Measurements from ENCODE around the gene AOAH.
A peak's percentile ranks its signal among the peaks of the same experiment; 100 is the strongest.

AOAH gene

DNA sequence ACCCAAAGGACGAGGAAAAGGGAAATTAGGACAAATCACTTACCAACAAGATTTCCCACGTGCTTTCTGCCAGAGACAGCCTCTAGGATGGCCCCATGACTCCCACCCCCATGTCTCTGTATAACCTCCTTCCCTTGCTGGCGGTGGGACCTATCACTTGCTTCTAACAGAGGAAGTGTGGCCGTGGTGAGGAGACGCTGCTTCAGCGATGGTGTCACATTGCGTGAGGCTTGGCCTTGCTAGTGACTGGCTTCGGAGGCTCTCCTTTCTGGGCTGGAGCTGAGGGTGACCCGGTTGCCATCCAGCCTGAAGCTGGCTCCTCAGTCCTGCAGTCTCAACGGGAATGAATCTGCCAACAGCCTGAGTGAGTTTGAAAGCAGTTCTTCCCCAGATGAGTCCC, 210.9 kb downstream of the AOAH start:
- DNase-seq, result no peak
- no peak overlapping the region for H3K27ac ChIP-seq
- TF ChIP-seq CTCF (IDR thresholded peaks at IDR 0.05; ENCODE audit: low read depth, low read length), result no peak
- no peaks in the 10 kb centered on the region for H3K27me3 ChIP-seq (ENCODE audit: insufficient read depth, low read depth, severe bottlenecking)
- H3K36me3 ChIP-seq, result no peaks in the 10 kb centered on the region
- no peak overlapping the region for H3K4me3 ChIP-seq (ENCODE audit: low read depth, low read length)
- H3K9me3 ChIP-seq (ENCODE audit: severe bottlenecking), result no peaks in the 10 kb centered on the region

GRCh38 chr7:36512616-36513015, 211.7 kb downstream of the AOAH start:
- no peak for TF ChIP-seq CTCF (IDR thresholded peaks at IDR 0.05; ENCODE audit: low read depth, low read length)

GRCh38 chr7:36509962-36510361, 214.3 kb downstream of the AOAH start:
- Histone ChIP-seq H3K9me3 (ENCODE audit: severe bottlenecking) (no peaks in the 10 kb centered on the region), H3K27me3 (ENCODE audit: insufficient read depth, low read depth, severe bottlenecking) (no peaks in the 10 kb centered on the region), H3K27ac (no peak overlapping the region), H3K4me3 (ENCODE audit: low read depth, low read length) (no peak overlapping the region), H3K36me3 (no peaks in the 10 kb centered on the region)
- no peak for DNase-seq
- TF ChIP-seq CTCF (IDR thresholded peaks at IDR 0.05; ENCODE audit: low read depth, low read length), result no peak

More at GRCh38 chr7:36512616-36513015, 211.7 kb downstream of the AOAH start:
- DNase-seq, result no peak
- Histone ChIP-seq H3K27ac (no peak overlapping the region), H3K36me3 (no peaks in the 10 kb centered on the region), H3K4me3 (ENCODE audit: low read depth, low read length) (no peak overlapping the region), H3K9me3 (ENCODE audit: severe bottlenecking) (no peaks in the 10 kb centered on the region), H3K27me3 (ENCODE audit: insufficient read depth, low read depth, severe bottlenecking) (no peaks in the 10 kb centered on the region)

GRCh38 chr7:36507475-36508440, 216.5 kb downstream of the AOAH start:
- DNase-seq, result peak; percentile 43
- no peaks in the 10 kb centered on the region for H3K36me3 ChIP-seq
- H3K27ac ChIP-seq, result peak overlapping the region; percentile 21
- peak overlapping the region; percentile 20; the same call in 1 of the 2 replicates for H3K4me3 ChIP-seq (ENCODE audit: low read depth, low read length)
- no peaks in the 10 kb centered on the region for H3K27me3 ChIP-seq (ENCODE audit: insufficient read depth, low read depth, severe bottlenecking)
- H3K9me3 ChIP-seq (ENCODE audit: severe bottlenecking), result peaks cover 3% of the 10 kb centered on the region
- no peak for TF ChIP-seq CTCF (IDR thresholded peaks at IDR 0.05; ENCODE audit: low read depth, low read length)

DNA sequence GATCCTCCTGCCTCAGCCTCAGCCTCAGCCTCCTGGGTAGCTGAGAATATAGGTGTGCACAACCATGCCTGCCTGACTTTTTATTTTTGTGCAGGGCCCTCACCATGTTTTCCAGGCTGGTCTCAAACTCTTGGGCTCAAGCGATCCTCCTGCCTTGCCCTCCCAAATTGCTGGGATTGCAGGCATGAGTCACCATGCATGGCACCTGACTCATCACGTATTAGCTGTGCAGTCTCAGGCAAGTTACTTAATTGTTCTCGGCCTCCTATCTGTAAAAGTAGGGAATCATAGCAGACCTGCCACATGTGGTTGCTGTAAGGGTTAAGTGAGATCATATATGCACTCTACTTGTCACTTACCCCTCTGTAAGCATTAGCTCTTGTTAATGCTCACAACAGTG, 217.5 kb downstream of the AOAH start:
- Histone ChIP-seq H3K27me3 (ENCODE audit: insufficient read depth, low read depth, severe bottlenecking) (no peaks in the 10 kb centered on the region), H3K36me3 (no peaks in the 10 kb centered on the region), H3K4me3 (ENCODE audit: low read depth, low read length) (no peak overlapping the region), H3K27ac (no peak overlapping the region; the same call in 1 of the 2 replicates), H3K9me3 (ENCODE audit: severe bottlenecking) (peaks cover 3% of the 10 kb centered on the region)
- no peak for TF ChIP-seq CTCF (IDR thresholded peaks at IDR 0.05; ENCODE audit: low read depth, low read length)
- DNase-seq, result no peak

Data from WERI-Rb-1 (cell line).